ENCODE measurements around the gene ELAVL2.

DNA sequence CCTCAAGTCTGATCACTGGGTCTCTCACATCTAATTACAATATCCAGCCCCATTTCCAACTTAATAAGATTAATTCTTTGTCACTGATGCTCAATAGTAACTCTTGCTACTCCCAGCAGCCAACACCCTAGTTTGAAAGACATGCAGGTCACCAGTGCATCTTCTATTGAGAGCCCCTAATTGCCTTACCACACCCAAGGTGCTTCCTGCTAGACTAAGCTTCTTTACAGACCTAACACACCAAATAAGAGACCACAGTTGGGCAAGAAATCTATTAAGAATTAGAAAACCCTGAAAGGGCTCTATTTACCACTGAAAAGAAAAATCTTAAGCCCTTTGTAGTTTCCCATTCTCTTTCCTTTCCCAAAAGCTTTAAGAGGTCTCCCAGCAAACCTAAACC lies 26.5 kb downstream of the ELAVL2 start:
- TF ChIP-seq CTCF (IDR thresholded peaks at IDR 0.05) (no peak), POLR2A (IDR thresholded peaks at IDR 0.05) (no peak)
